Measurements from ENCODE around the gene GGCX. TPM values are rescaled to one million over a fixed set of nuclear protein-coding genes. Genes with fewer than 3 reads are reported as not detected.

GGCX gene
- total and polyA plus RNA-seq, 4 donors: 30.8 to 53.3 (median 37.8) TPM

DNA sequence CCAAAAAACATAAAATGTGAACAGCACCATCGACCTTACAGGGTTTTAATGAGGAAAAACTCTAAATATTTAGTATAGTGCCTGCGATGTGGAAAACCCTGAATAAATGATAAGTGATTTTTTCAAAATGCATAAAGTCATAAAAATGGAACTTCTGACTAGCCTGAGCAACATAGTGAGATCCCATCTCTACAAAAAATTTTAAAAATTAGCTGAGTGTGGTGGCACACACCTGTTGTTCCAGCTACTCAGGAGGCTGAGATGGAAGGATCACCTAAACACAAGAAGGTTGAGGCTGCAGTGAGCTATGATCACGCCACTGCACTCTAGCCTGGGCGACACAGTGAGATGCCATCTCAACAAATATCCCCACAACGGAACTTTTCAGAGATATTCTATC is 4.2 kb downstream of the GGCX start:
- Histone ChIP-seq H3K4me3 (ENCODE audit: low read depth, low read length) (no peak overlapping the region), H3K9me3 (ENCODE audit: control insufficient read depth, insufficient read depth, low read length) (no peaks in the 10 kb centered on the region), H3K27ac (ENCODE audit: low read depth, low read length) (no peak overlapping the region), H3K27me3 (ENCODE audit: control insufficient read depth, insufficient read depth, low read length) (no peaks in the 10 kb centered on the region), H3K4me1 (ENCODE audit: control insufficient read depth, insufficient read depth, low read length) (peaks cover 15% of the 10 kb centered on the region), H3K36me3 (ENCODE audit: control insufficient read depth, insufficient read depth, low read length) (peaks cover 40% of the 10 kb centered on the region)
- 100% methylated on average over 2 of the region's 5 CpGs for WGBS (ENCODE audit: insufficient coverage)
- no peak for DNase-seq (ENCODE audit: low read depth in 4 of 6, low spot score in 6 of 6)

- Histone ChIP-seq H3K4me1 (ENCODE audit: control insufficient read depth, insufficient read depth, low read length) (peaks cover 1% of the 10 kb centered on the region), H3K36me3 (ENCODE audit: control insufficient read depth, insufficient read depth, low read length) (peaks cover 52% of the 10 kb centered on the region), H3K4me3 (ENCODE audit: low read depth, low read length) (no peak overlapping the region), H3K27me3 (ENCODE audit: control insufficient read depth, insufficient read depth, low read length) (no peaks in the 10 kb centered on the region), H3K9me3 (ENCODE audit: control insufficient read depth, insufficient read depth, low read length) (no peaks in the 10 kb centered on the region), H3K27ac (ENCODE audit: low read depth, low read length) (no peak overlapping the region)
- WGBS (ENCODE audit: insufficient coverage): no CpG with 5 or more reads among the region's 3 CpGs
- no peak for DNase-seq (ENCODE audit: low read depth in 4 of 6, low spot score in 6 of 6)
These were observed 6.2 kb downstream of the GGCX start for GRCh38 chr2:85554980-85555612.

GRCh38 chr2:85553184-85553583 is 8.1 kb downstream of the GGCX start:
- WGBS (ENCODE audit: insufficient coverage): 84% methylated on average over 6 of the region's 6 CpGs

DNA sequence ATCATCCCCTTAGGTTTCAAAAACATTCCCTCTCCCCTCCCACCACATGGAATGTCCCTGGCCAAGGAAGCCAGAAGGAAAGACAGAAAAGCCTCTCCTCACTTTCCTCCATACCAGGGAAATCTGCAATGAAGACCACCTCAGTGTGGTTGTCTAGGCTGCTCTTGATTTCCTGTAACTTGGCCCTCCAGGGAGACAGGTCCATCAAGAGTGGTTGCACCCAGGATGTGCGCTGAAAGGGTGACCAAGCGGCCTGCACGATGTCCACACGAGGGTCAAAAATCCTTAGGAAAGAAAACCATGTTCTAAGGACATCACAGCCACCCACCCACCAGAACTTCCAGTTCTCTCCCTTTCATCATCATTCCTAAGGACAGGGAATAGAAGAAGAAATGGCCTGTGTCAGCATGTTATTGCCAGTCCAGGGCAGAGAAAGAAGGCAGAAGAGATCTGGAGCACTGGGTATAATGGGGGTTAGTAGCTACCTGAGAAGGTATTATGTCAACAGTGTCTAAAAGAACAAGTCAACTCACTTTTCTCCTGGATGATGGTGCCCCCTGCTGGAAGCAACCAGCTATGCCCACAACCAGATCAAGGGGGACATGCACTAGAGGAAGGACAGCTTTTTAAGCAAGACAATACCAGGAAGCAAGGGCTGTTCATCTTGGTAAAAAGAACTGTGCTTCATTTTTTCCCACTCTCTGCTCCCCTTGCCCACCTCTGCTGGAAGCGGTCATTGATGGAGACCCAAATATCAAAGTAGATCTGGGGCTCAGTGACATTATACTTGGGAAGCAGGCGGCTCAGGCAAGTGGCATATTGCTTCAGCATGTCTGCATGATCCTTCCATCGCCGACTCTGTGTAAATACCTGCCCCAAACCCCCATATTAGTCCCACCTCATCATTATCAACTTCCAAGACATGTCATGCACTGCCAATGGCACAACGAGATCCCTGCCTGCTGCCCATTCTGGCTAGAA is 9.3 kb downstream of the GGCX start:
- Histone ChIP-seq H3K36me3 (ENCODE audit: control insufficient read depth, insufficient read depth, low read length) (peaks cover 57% of the 10 kb centered on the region), H3K27me3 (ENCODE audit: control insufficient read depth, insufficient read depth, low read length) (no peaks in the 10 kb centered on the region), H3K27ac (ENCODE audit: low read depth, low read length) (no peak overlapping the region), H3K9me3 (ENCODE audit: control insufficient read depth, insufficient read depth, low read length) (no peaks in the 10 kb centered on the region), H3K4me3 (ENCODE audit: low read depth, low read length) (no peak overlapping the region), H3K4me1 (ENCODE audit: control insufficient read depth, insufficient read depth, low read length) (no peaks in the 10 kb centered on the region)
- 81% methylated on average over 7 of the region's 9 CpGs for WGBS (ENCODE audit: insufficient coverage)
- peak in 4 of 6 donors; percentile 60 to 95 (median 83) for DNase-seq (ENCODE audit: low read depth in 4 of 6, low spot score in 6 of 6)

More at GRCh38 chr2:85553184-85553583, 8.1 kb downstream of the GGCX start:
- Histone ChIP-seq H3K4me3 (ENCODE audit: low read depth, low read length) (no peak overlapping the region), H3K9me3 (ENCODE audit: control insufficient read depth, insufficient read depth, low read length) (no peaks in the 10 kb centered on the region), H3K36me3 (ENCODE audit: control insufficient read depth, insufficient read depth, low read length) (peaks cover 53% of the 10 kb centered on the region), H3K4me1 (ENCODE audit: control insufficient read depth, insufficient read depth, low read length) (no peaks in the 10 kb centered on the region), H3K27me3 (ENCODE audit: control insufficient read depth, insufficient read depth, low read length) (no peaks in the 10 kb centered on the region), H3K27ac (ENCODE audit: low read depth, low read length) (no peak overlapping the region)
- no peak for DNase-seq (ENCODE audit: low read depth in 4 of 6, low spot score in 6 of 6)

DNA sequence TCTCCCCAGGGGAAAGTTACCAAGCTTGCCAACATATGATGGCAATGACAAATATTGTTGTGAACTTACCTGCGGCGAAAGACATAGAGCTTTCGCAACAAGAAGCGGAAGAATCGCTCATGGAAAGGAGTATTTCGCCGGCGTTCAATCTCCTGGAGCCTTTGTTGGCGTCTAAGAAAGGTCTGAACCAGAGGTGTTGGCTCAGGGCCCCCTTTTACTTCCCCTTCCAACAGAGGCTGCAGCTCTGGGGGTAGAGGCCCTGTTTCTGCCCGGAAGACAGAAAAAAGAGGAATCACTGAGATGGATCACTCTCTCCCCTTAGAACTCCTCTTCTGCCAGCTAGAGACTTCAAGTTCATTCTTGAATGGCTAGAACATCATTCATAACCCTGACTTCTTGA is 10.8 kb downstream of the GGCX start:
- no peak overlapping the region for H3K27ac ChIP-seq (ENCODE audit: low read depth, low read length)
- 97% methylated on average over 10 of the region's 10 CpGs for WGBS (ENCODE audit: insufficient coverage)
- H3K4me3 ChIP-seq (ENCODE audit: low read depth, low read length): no peak overlapping the region
- DNase-seq (ENCODE audit: low read depth in 4 of 6, low spot score in 6 of 6): no peak
- no peaks in the 10 kb centered on the region for H3K9me3 ChIP-seq (ENCODE audit: control insufficient read depth, insufficient read depth, low read length)
- no peaks in the 10 kb centered on the region for H3K27me3 ChIP-seq (ENCODE audit: control insufficient read depth, insufficient read depth, low read length)
- H3K4me1 ChIP-seq (ENCODE audit: control insufficient read depth, insufficient read depth, low read length): no peaks in the 10 kb centered on the region
- peaks cover 62% of the 10 kb centered on the region for H3K36me3 ChIP-seq (ENCODE audit: control insufficient read depth, insufficient read depth, low read length)

- H3K9me3 ChIP-seq (ENCODE audit: control insufficient read depth, insufficient read depth, low read length): no peaks in the 10 kb centered on the region
- 79% methylated on average over 3 of the region's 4 CpGs for WGBS (ENCODE audit: insufficient coverage)
- peaks cover 57% of the 10 kb centered on the region for H3K36me3 ChIP-seq (ENCODE audit: control insufficient read depth, insufficient read depth, low read length)
- no peak overlapping the region for H3K27ac ChIP-seq (ENCODE audit: low read depth, low read length)
- no peaks in the 10 kb centered on the region for H3K27me3 ChIP-seq (ENCODE audit: control insufficient read depth, insufficient read depth, low read length)
- DNase-seq (ENCODE audit: low read depth in 4 of 6, low spot score in 6 of 6): no peak
- H3K4me3 ChIP-seq (ENCODE audit: low read depth, low read length): no peak overlapping the region
- no peaks in the 10 kb centered on the region for H3K4me1 ChIP-seq (ENCODE audit: control insufficient read depth, insufficient read depth, low read length)
These were observed 11.5 kb downstream of the GGCX start for GRCh38 chr2:85549826-85550225.

GRCh38 chr2:85549095-85549494 is 12.2 kb downstream of the GGCX start:
- H3K9me3 ChIP-seq (ENCODE audit: control insufficient read depth, insufficient read depth, low read length): no peaks in the 10 kb centered on the region
- 43% methylated on average over 1 of the region's 10 CpGs for WGBS (ENCODE audit: insufficient coverage)
- H3K4me1 ChIP-seq (ENCODE audit: control insufficient read depth, insufficient read depth, low read length): no peaks in the 10 kb centered on the region
- no peaks in the 10 kb centered on the region for H3K27me3 ChIP-seq (ENCODE audit: control insufficient read depth, insufficient read depth, low read length)
- DNase-seq (ENCODE audit: low read depth in 4 of 6, low spot score in 6 of 6): no peak
- H3K36me3 ChIP-seq (ENCODE audit: control insufficient read depth, insufficient read depth, low read length): peaks cover 52% of the 10 kb centered on the region
- H3K27ac ChIP-seq (ENCODE audit: low read depth, low read length): no peak overlapping the region
- H3K4me3 ChIP-seq (ENCODE audit: low read depth, low read length): no peak overlapping the region

- no peak overlapping the region for H3K27ac ChIP-seq (ENCODE audit: low read depth, low read length)
- peaks cover 47% of the 10 kb centered on the region for H3K36me3 ChIP-seq (ENCODE audit: control insufficient read depth, insufficient read depth, low read length)
- no peak for DNase-seq (ENCODE audit: low read depth in 4 of 6, low spot score in 6 of 6)
- H3K4me3 ChIP-seq (ENCODE audit: low read depth, low read length): no peak overlapping the region
- WGBS (ENCODE audit: insufficient coverage): 70% methylated on average over 2 of the region's 2 CpGs
- H3K4me1 ChIP-seq (ENCODE audit: control insufficient read depth, insufficient read depth, low read length): no peaks in the 10 kb centered on the region
- H3K9me3 ChIP-seq (ENCODE audit: control insufficient read depth, insufficient read depth, low read length): no peaks in the 10 kb centered on the region
- H3K27me3 ChIP-seq (ENCODE audit: control insufficient read depth, insufficient read depth, low read length): no peaks in the 10 kb centered on the region
These were observed 12.7 kb downstream of the GGCX start for GRCh38 chr2:85548608-85548900.

DNA sequence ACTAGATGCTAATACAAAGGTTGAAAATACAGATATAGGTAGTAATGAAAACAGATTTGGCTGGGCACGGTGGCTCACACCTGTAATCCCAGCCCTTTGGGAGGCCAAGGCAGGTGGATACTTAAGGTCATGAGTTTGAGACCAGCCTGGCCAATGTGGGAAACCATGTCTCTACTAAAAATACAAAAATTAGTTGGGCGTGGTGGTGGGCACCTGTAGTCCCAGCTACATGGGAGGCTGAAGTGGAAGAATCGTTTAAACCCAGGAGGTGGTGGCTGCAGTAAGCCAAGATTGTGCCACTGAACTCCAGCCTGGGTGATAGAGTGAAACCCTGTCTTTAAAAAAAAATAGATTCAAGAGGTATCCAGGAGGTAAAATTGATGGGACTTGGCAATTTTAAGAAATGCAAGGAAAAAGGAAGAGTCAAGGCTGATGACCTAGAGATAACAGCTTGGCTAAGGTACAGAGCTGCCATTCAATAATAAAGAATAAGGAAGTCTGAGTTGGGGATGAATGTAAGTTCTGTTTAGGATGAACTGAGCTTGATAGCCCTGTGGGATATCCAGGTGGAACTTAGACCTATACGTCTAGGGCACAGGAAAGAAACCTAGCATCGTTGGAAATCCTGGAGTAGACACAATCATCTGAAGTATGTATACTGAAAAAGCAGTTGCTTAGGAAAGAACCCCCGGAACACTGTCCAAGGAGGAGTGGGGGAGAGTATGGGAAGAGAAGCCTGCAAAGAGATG is 13.3 kb downstream of the GGCX start:
- Histone ChIP-seq H3K27ac (ENCODE audit: low read depth, low read length) (no peak overlapping the region), H3K4me1 (ENCODE audit: control insufficient read depth, insufficient read depth, low read length) (no peaks in the 10 kb centered on the region), H3K4me3 (ENCODE audit: low read depth, low read length) (no peak overlapping the region), H3K27me3 (ENCODE audit: control insufficient read depth, insufficient read depth, low read length) (no peaks in the 10 kb centered on the region), H3K36me3 (ENCODE audit: control insufficient read depth, insufficient read depth, low read length) (peaks cover 45% of the 10 kb centered on the region), H3K9me3 (ENCODE audit: control insufficient read depth, insufficient read depth, low read length) (no peaks in the 10 kb centered on the region)
- WGBS (ENCODE audit: insufficient coverage): 85% methylated on average over 3 of the region's 6 CpGs
- no peak for DNase-seq (ENCODE audit: low read depth in 4 of 6, low spot score in 6 of 6)
